Keratinocyte (primary cell): ENCODE data around the gene NMNAT2. TPM values are rescaled to one million over a fixed set of nuclear protein-coding genes. Genes with fewer than 3 reads are reported as not detected.

ENCODE experiments used
- DNase-seq: peaks from one replicate; pipeline ENCODE4 v3.0.0-alpha.2; 2011; ENCODE audit warnings: low read depth, missing footprints, low spot score
- FAIRE-seq: peaks from 2 replicates; lab custom pipeline; 2011; peaks lifted over from hg19 to GRCh38; lab: Jason Lieb, UNC
- H2AFZ ChIP-seq: 2 replicates; pipeline ENCODE4 v1.6.0; 2012; ENCODE audit warnings: low read length, control low read depth, inconsistent platforms; ENCODE audit not compliant: control insufficient read depth
- H3K27ac ChIP-seq: 2 replicates; pipeline ENCODE4 v1.5.1; 2011; ENCODE audit warnings: low read length; ENCODE audit not compliant: control insufficient read depth, insufficient read depth
- H3K27me3 ChIP-seq: 3 replicates; pipeline ENCODE4 v1.6.0; 2011; ENCODE audit warnings: low read length; ENCODE audit not compliant: control insufficient read depth, insufficient read depth; ENCODE audit errors: extremely low read depth
- H3K36me3 ChIP-seq, 2 experiments: 2 replicates in 1 of 2; 3 replicates in 1 of 2; pipeline ENCODE4 v1.5.1; 2011; ENCODE audit warnings: low read length in 2 of 2, mild to moderate bottlenecking in 1 of 2; ENCODE audit not compliant: control insufficient read depth in 2 of 2, insufficient read depth in 2 of 2; ENCODE audit errors: extremely low read depth in 1 of 2
- H3K4me1 ChIP-seq: 3 replicates; pipeline ENCODE4 v1.5.1; 2011; ENCODE audit warnings: low read length; ENCODE audit not compliant: control insufficient read depth, insufficient read depth; ENCODE audit errors: extremely low read depth
- H3K4me2 ChIP-seq: 3 replicates; pipeline ENCODE4 v1.6.0; 2011; ENCODE audit warnings: low read depth, low read length; ENCODE audit not compliant: control insufficient read depth, insufficient read depth; ENCODE audit errors: extremely low read depth
- H3K4me3 ChIP-seq, 3 experiments: fragments of 200-600 bp in 1 of 3; sonication (generic) in 1 of 3; 2 replicates in 2 of 3; 3 replicates in 1 of 3; pipeline ENCODE4 v1.5.1; 2011 to 2016; ENCODE audit warnings: low read length in 3 of 3, mild to moderate bottlenecking in 3 of 3, control low read depth in 2 of 3, inconsistent platforms in 1 of 3, low read depth in 1 of 3, mixed read lengths in 1 of 3, mixed run types in 1 of 3, moderate library complexity in 1 of 3; ENCODE audit not compliant: control insufficient read depth in 2 of 3, insufficient read depth in 2 of 3; ENCODE audit errors: extremely low read depth in 1 of 3
- H3K79me2 ChIP-seq: 2 replicates; pipeline ENCODE4 v1.6.0; 2012; ENCODE audit warnings: low read length; ENCODE audit not compliant: control insufficient read depth, insufficient read depth
- H3K9ac ChIP-seq: 3 replicates; pipeline ENCODE4 v1.6.0; 2011; ENCODE audit warnings: low read length; ENCODE audit not compliant: control insufficient read depth, insufficient read depth; ENCODE audit errors: extremely low read depth
- H3K9me1 ChIP-seq: 3 replicates; pipeline ENCODE4 v1.6.0; 2011; ENCODE audit warnings: low read length; ENCODE audit not compliant: control insufficient read depth, insufficient read depth; ENCODE audit errors: extremely low read depth
- H3K9me3 ChIP-seq: 2 replicates; pipeline ENCODE4 v1.5.1; 2012; ENCODE audit warnings: low read depth, low read length; ENCODE audit not compliant: control insufficient read depth
- H4K20me1 ChIP-seq: 3 replicates; pipeline ENCODE4 v1.6.0; 2011; ENCODE audit warnings: low read length; ENCODE audit not compliant: control insufficient read depth, insufficient read depth; ENCODE audit errors: extremely low read depth
- EZH2 ChIP-seq: IDR thresholded peaks from one replicate; pipeline ENCODE4 v1.6.1; 2012; ENCODE audit warnings: inconsistent platforms, mild to moderate bottlenecking, low read length, moderate library complexity
- dilution Hi-C: fragments of 300-500 bp; cut with MboI; formaldehyde crosslinking; loops from one replicate; pipeline ENCODE4 v1.7.0; 2020; ENCODE audit warnings: low sequenced_read_pairs; ENCODE audit not compliant: extremely low pct_ligation_motif_present
- polyA plus RNA-seq, 5 experiments: library from polyadenylated mRNA; depleted of rRNA in 3 of 5; stranded (reverse) in 3 of 5; stranded (forward) in 1 of 5; unstranded in 1 of 5; fragments of >200 nt; gene quantifications; 1 replicate in 1 of 5; 2 replicates in 3 of 5; 3 replicates in 1 of 5; pipeline versions ENCODE4 v1.2.1 to v1.2.3, GENCODE V29; 2011 to 2012; ENCODE audit warnings: missing spikeins in 2 of 5, low read depth in 1 of 5, low replicate concordance in 1 of 5
- TF ChIP-seq, protein P1 (sequence below), 3 experiments: IDR thresholded peaks in 1 of 3; conservative IDR thresholded peaks in 1 of 3; optimal IDR thresholded peaks in 1 of 3; 2 replicates in 2 of 3; 3 replicates in 1 of 3; pipeline versions ENCODE3 to v1.5.1; 2011; ENCODE audit warnings: low read length in 3 of 3, mild to moderate bottlenecking in 3 of 3, moderate library complexity in 2 of 3, control low read depth in 1 of 3, inconsistent platforms in 1 of 3; ENCODE audit not compliant: insufficient read depth in 2 of 3; ENCODE audit errors: extremely low read depth in 1 of 3

The NMNAT2 gene
- polyA plus RNA-seq, 1 donor (not counting 4 experiments of a cell fraction or from before 2014, with no cell fraction given): 0.72 TPM

DNA sequence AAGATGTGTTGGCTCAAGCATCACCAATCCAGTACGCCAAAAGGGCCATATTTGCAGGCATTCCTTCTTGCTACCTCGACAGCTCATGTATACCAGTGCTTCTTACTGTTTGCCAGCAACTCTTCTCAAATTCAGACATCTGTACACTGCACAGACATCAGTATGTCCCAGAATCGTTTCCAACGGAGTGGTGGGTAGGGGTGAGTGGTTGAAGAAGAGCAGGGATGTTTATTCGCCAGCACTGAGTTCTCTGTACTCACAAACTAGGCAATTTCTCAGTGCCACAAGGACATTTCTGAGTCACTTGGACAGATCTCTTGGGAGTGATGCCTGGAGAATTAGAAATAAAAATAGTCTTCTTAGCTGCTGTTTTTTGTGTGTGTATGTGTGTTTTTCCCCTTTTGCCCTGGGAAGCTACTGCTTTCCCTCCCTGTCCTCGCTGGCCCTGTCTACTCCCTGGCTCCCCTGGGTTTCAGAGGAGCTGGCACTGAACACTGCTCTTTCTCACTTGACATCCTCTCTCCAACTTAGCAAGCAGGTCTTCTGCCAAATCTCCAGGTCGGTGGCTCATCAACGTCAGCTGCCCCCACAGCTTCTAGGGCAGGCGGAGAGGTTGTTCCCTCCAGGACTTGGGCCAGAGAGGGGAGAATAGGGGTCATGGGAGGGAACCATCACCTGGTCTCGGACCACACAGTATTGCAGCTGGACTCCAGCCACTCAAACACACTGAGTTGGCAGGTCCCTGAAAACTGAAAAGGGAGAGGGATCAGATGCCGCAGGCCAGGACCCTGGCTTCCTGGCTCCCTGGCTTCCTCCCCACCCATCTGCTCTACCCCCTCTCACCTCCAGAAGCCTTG, 90.5 kb downstream of the NMNAT2 start:
- Histone ChIP-seq H3K9me1 (no peaks in the 10 kb centered on the region), H3K4me2 (no peak overlapping the region), H3K36me3 (no peaks in the 10 kb centered on the region), H3K4me1 (no peaks in the 10 kb centered on the region), H3K4me3 (no peak overlapping the region), H4K20me1 (no peaks in the 10 kb centered on the region), H3K27ac (no peak overlapping the region), H3K27me3 (peaks cover 29% of the 10 kb centered on the region), H3K9ac (no peak overlapping the region), H3K9me3 (no peaks in the 10 kb centered on the region), H2AFZ (no peak overlapping the region), H3K79me2 (no peaks in the 10 kb centered on the region)
- no peak for TF ChIP-seq EZH2
- TF ChIP-seq, protein P1, sequence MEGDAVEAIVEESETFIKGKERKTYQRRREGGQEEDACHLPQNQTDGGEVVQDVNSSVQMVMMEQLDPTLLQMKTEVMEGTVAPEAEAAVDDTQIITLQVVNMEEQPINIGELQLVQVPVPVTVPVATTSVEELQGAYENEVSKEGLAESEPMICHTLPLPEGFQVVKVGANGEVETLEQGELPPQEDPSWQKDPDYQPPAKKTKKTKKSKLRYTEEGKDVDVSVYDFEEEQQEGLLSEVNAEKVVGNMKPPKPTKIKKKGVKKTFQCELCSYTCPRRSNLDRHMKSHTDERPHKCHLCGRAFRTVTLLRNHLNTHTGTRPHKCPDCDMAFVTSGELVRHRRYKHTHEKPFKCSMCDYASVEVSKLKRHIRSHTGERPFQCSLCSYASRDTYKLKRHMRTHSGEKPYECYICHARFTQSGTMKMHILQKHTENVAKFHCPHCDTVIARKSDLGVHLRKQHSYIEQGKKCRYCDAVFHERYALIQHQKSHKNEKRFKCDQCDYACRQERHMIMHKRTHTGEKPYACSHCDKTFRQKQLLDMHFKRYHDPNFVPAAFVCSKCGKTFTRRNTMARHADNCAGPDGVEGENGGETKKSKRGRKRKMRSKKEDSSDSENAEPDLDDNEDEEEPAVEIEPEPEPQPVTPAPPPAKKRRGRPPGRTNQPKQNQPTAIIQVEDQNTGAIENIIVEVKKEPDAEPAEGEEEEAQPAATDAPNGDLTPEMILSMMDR (optimal IDR thresholded peaks at IDR 0.05 in 1 of 3, IDR thresholded peaks at IDR 0.05 in 1 of 3, conservative IDR thresholded peaks at IDR 0.05 in 1 of 3; ENCODE audit: extremely low read depth in 1 of 3, insufficient read depth in 2 of 3, low read length in 3 of 3): no peak
- no peak for FAIRE-seq
- DNase-seq: no peak
- dilution Hi-C loops: no loop called here

DNA sequence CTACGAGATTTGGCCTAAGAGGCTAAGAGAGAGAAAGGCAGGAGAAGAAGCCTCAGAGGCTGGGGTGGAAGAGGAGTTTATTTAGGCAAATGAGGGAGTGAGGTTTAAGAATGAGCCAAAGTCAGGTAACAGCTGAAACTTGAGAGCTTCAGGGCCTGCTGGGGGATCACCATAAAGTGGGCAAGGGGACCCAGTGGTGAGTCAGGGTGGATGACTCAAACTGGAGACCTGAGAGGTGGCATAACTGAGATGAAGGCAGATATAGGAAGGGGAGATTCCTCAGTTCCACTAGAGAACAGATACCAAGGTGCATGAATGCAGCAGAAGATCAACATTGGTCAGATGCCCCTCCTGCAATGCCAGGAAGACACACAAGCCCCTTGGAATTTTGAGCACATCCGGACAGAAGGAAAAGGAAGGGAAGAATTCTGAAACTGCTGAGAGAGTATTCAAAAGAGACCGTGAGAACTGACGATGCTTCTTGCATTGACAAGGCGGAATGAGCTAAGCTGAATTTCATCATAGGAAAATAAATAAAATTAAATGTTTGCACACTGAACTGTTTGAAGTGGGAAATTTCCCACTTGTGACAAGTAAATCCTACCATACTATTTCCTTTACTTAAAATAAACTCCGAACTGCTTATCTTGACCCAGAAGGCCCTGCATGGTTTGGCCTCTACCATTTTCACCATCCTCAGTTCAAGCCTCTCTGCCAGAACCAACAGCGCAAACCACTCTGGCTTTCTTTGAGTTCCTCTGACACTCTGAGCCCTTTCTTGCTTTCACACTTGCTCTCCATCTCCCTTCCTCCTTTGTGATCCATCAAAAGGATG, 94.1 kb downstream of the NMNAT2 start:
- H3K9ac ChIP-seq: no peak overlapping the region
- no peak for FAIRE-seq
- peaks cover 4% of the 10 kb centered on the region for H3K4me1 ChIP-seq
- H3K27me3 ChIP-seq: peaks cover 13% of the 10 kb centered on the region
- H3K4me2 ChIP-seq: no peak overlapping the region
- no peaks in the 10 kb centered on the region for H4K20me1 ChIP-seq
- dilution Hi-C loops: no loop called here
- no peak overlapping the region for H3K27ac ChIP-seq
- TF ChIP-seq EZH2: no peak
- TF ChIP-seq, protein P1 (optimal IDR thresholded peaks at IDR 0.05 in 1 of 3, IDR thresholded peaks at IDR 0.05 in 1 of 3, conservative IDR thresholded peaks at IDR 0.05 in 1 of 3; ENCODE audit: extremely low read depth in 1 of 3, insufficient read depth in 2 of 3, low read length in 3 of 3): no peak
- no peak for DNase-seq
- H3K9me1 ChIP-seq: no peaks in the 10 kb centered on the region
- no peak overlapping the region for H2AFZ ChIP-seq
- no peaks in the 10 kb centered on the region for H3K9me3 ChIP-seq
- no peak overlapping the region for H3K4me3 ChIP-seq
- H3K79me2 ChIP-seq: no peaks in the 10 kb centered on the region
- no peaks in the 10 kb centered on the region for H3K36me3 ChIP-seq
